GM23248 (cell line): ENCODE measurements around the gene MCTP2.

Experiments used
- EZH2 ChIP-seq: fragments of 200-600 bp; sonication (generic); IDR thresholded peaks from 2 replicates; pipeline ENCODE4 v1.6.1; 2018; ENCODE audit warnings: antibody characterized with exemption, mild to moderate bottlenecking; ENCODE audit not compliant: insufficient read depth, poor library complexity, severe bottlenecking
- EZH2phosphoT487 ChIP-seq: fragments of 200-600 bp; sonication (generic); IDR thresholded peaks from 2 replicates; pipeline ENCODE4 v1.6.1; 2018; ENCODE audit warnings: antibody characterized with exemption, moderate library complexity, mild to moderate bottlenecking, low read depth; ENCODE audit not compliant: insufficient read depth

- TF ChIP-seq EZH2 (no peak), EZH2phosphoT487 (no peak)
These were observed 34.6 kb downstream of the MCTP2 start for GRCh38 chr15:94265982-94266381.
